ENCODE results near the gene ACOT8. TPM values are rescaled to one million over a fixed set of nuclear protein-coding genes. Genes with fewer than 3 reads are reported as not detected.
A peak's percentile ranks its signal among the peaks of the same experiment; 100 is the strongest.

Gene ACOT8
- total RNA-seq, 2 donors from 2014 or later = 24.4 to 26.2 TPM

DNA sequence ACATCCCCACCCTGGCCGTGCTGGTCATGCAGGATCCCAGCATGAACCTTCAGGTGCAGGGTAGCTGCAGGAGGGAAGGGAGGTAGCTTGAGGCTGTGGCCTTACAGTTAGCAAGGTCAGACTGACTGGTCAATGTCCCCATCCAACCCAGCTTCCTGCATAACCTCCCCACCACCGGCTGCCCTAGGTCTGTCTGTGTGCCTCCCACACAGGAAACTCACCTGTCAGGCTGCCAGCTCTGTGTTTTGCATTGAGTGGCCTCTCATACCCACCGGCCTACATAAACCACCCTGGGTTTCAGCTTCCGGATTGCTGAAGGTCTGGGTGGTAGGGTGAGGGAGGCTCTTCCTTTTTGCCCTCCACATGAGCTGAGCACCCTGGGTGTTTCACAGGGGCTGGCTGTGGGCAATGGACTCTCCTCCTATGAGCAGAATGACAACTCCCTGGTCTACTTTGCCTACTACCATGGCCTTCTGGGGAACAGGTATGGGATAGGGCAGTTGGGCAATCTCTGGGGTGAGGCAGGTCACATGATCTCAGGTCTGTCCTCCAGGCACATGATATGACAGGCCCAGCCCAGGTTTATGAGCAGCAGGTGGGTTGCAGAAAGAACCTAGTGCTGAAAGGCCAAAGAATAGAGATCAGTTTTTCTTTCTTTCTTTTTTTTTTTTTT is 35.8 kb upstream of the ACOT8 start:
- Mint-ChIP-seq H3K27me3 (no peaks in the 10 kb centered on the region), H3K4me3 (peak overlapping the region; percentile 89), H3K4me1 (ENCODE audit: low read depth in 2 of 2) (peaks cover 11% of the 10 kb centered on the region in 2 donors), H3K27ac (peak overlapping the region; percentile 58 to 78), H3K36me3 (no peaks in the 10 kb centered on the region), H3K9me3 (no peaks in the 10 kb centered on the region)
- ATAC-seq (peak in 1 of 2 donors; percentile 6), DNase-seq (ENCODE audit: low spot score) (no peak)

DNA sequence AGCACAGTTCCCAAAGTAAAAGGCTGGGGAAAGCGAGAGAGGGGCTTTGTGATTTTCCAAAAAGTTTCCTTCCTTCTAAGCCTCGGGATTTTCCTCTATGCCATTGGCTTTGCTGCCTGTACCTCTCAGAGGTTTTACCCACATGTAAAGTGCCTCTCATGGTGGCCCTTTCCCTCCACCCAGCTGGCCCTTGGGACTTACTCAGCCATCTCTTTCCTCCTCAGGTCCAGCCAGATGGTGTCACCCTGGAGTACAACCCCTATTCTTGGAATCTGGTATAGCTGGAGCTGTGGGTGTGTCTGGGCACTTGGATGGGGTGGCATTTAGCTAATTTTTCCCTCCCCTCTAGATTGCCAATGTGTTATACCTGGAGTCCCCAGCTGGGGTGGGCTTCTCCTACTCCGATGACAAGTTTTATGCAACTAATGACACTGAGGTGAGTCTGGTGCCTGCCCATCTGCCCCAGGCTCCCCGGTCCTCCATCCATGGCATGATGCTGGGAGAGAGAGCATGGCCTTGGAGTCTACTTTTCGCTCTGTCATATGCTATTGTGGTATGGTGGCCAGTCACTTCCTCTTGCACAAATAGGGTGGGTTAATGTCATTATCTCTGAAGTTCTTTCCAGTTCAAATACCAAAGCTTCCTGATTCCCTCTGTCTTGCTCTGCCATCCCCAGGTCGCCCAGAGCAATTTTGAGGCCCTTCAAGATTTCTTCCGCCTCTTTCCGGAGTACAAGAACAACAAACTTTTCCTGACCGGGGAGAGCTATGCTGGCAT is 35.0 kb upstream of the ACOT8 start:
- Mint-ChIP-seq H3K27me3 (no peaks in the 10 kb centered on the region), H3K4me1 (ENCODE audit: low read depth in 2 of 2) (peaks cover 11% of the 10 kb centered on the region in 2 donors), H3K9me3 (no peaks in the 10 kb centered on the region), H3K36me3 (no peaks in the 10 kb centered on the region), H3K27ac (peak overlapping the region; percentile 58 to 78), H3K4me3 (peak overlapping the region; percentile 89)
- DNase-seq (ENCODE audit: low spot score) (no peak), ATAC-seq (no peak)

- Mint-ChIP-seq H3K4me3 (peak within 1 kb of the TSS; percentile 89), H3K36me3 (no peaks in the 10 kb centered on the region)
- peak; percentile 87 for DNase-seq (ENCODE audit: low spot score)
Measured at GRCh38 chr20:45890985-45891983, 34.1 kb upstream of the ACOT8 start, which contains the start of the genes CTSA and NEURL2. Gene CTSA (plus strand): TSS chr20:45891335. CDS start chr20:45891569, 234 bp downstream. Gene NEURL2 (minus strand): TSS chr20:45891208. CDS start chr20:45890991, 217 bp downstream.

GRCh38 chr20:45890077-45890984 is 33.1 kb upstream of the ACOT8 start:
- peak; percentile 50 to 66 for ATAC-seq
- Mint-ChIP-seq H3K36me3 (no peaks in the 10 kb centered on the region), H3K27ac (peak overlapping the region; percentile 58 to 77)

More at GRCh38 chr20:45890985-45891983, 34.1 kb upstream of the ACOT8 start, which contains the start of the genes CTSA and NEURL2:
- H3K27ac Mint-ChIP-seq = peak within 1 kb of the TSS; percentile 58 to 78
- peak; percentile 84 to 88 for ATAC-seq
- H3K9me3 Mint-ChIP-seq = no peaks in the 10 kb centered on the region
- H3K4me1 Mint-ChIP-seq (ENCODE audit: low read depth in 2 of 2) = peaks cover 11% of the 10 kb centered on the region in 2 donors
- H3K27me3 Mint-ChIP-seq = no peaks in the 10 kb centered on the region

GRCh38 chr20:45888681-45889080 is 31.5 kb upstream of the ACOT8 start:
- no peak overlapping the region for H3K4me3 Mint-ChIP-seq
- H3K9me3 Mint-ChIP-seq = no peaks in the 10 kb centered on the region
- peaks cover 11% of the 10 kb centered on the region in 2 donors for H3K4me1 Mint-ChIP-seq (ENCODE audit: low read depth in 2 of 2)

More at GRCh38 chr20:45890077-45890984, 33.1 kb upstream of the ACOT8 start:
- Mint-ChIP-seq H3K4me1 (ENCODE audit: low read depth in 2 of 2) (peaks cover 11% of the 10 kb centered on the region in 2 donors), H3K27me3 (no peaks in the 10 kb centered on the region), H3K4me3 (peak overlapping the region; percentile 89), H3K9me3 (no peaks in the 10 kb centered on the region)
- DNase-seq (ENCODE audit: low spot score) = no peak

GRCh38 chr20:45887346-45887715 is 30.1 kb upstream of the ACOT8 start, which contains the start of gene SPATA25:
Gene SPATA25 (minus strand): TSS chr20:45887622. CDS start chr20:45887590, 32 bp downstream.
- Mint-ChIP-seq H3K27ac (no peak within 1 kb of the TSS), H3K4me1 (ENCODE audit: low read depth in 2 of 2) (peaks cover 7 to 9% of the 10 kb centered on the region in 2 donors), H3K27me3 (peaks cover under 1 to 3% of the 10 kb centered on the region in 2 donors), H3K4me3 (no peak within 1 kb of the TSS), H3K9me3 (no peaks in the 10 kb centered on the region), H3K36me3 (no peaks in the 10 kb centered on the region)
- ATAC-seq = no peak
- DNase-seq (ENCODE audit: low spot score) = no peak

More at GRCh38 chr20:45888681-45889080, 31.5 kb upstream of the ACOT8 start:
- Mint-ChIP-seq H3K36me3 (no peaks in the 10 kb centered on the region), H3K27me3 (no peaks in the 10 kb centered on the region), H3K27ac (no peak overlapping the region)
- ATAC-seq (no peak), DNase-seq (ENCODE audit: low spot score) (no peak)

DNA sequence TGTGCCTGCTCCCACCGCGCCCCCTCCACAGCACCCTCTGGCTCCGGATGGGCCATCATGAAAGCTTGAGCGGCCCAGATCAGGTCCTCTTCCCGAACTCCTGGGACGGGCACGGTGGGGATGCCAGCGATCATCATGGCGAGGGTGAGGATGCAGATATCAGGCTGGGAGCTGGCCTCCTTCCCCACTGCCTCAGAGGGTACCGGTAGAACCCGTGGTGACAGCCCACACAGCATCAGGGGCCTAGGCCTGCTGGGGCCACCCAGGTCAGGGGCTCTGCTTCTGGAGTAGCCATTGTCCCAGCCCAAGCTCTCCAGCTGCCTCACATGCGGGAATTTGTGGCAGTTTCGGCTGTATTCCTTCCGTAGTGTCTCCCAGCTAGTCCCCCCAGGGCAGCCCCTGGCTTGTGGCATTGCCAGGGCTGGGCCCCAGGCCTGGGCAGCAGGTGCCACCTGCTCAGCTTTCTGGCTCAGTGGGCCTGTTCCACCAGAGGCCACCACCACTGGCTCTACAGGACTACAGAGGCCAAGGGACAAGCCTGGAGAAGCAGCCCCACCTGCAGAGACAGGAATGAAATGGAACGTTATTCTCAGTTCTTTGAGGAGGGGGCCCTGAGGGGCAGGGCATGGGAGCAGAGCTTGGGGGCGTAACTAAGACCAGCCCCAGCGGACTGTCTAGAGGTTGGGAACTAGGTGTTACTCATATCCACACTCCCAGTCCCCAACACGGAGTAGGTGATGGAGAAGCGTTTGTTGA is 29.6 kb upstream of the ACOT8 start:
- peaks cover 4 to 5% of the 10 kb centered on the region in 2 donors for H3K27me3 Mint-ChIP-seq
- ATAC-seq (no peak), DNase-seq (ENCODE audit: low spot score) (no peak)
- no peaks in the 10 kb centered on the region for H3K9me3 Mint-ChIP-seq
- no peak overlapping the region for H3K27ac Mint-ChIP-seq
- H3K36me3 Mint-ChIP-seq = no peaks in the 10 kb centered on the region
- H3K4me1 Mint-ChIP-seq (ENCODE audit: low read depth in 2 of 2) = peaks cover 3 to 8% of the 10 kb centered on the region in 2 donors
- no peak overlapping the region for H3K4me3 Mint-ChIP-seq

DNA sequence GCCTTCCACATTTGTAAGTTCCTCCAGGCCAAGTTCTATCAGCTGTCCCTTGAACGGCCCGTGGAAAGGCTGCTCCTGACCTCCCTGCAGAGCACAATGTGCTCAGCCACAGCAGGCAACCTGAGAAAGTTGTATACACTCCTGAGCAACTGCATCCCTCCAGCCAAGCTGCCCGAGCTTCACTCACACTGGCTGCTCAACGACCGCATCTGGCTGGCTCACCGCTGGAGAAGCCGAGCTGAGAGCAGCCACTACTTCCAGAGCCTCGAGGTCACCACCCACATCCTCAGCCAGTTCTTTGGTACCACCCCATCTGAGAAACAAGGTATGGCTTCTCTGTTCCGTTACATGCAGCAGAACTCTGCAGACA is 25.9 kb upstream of the ACOT8 start:
- Mint-ChIP-seq H3K4me1 (ENCODE audit: low read depth in 2 of 2) (peaks cover 8 to 18% of the 10 kb centered on the region in 2 donors), H3K9me3 (no peaks in the 10 kb centered on the region), H3K27me3 (peaks cover 4 to 5% of the 10 kb centered on the region in 2 donors), H3K4me3 (no peak overlapping the region), H3K27ac (no peak overlapping the region), H3K36me3 (no peaks in the 10 kb centered on the region)
- DNase-seq (ENCODE audit: low spot score) = no peak
- ATAC-seq = no peak

- Mint-ChIP-seq H3K4me1 (ENCODE audit: low read depth in 2 of 2) (peaks cover 8 to 18% of the 10 kb centered on the region in 2 donors), H3K27ac (no peak overlapping the region), H3K9me3 (no peaks in the 10 kb centered on the region), H3K4me3 (peak overlapping the region; percentile 57), H3K36me3 (no peaks in the 10 kb centered on the region), H3K27me3 (peaks cover 4 to 5% of the 10 kb centered on the region in 2 donors)
- DNase-seq (ENCODE audit: low spot score) (no peak), ATAC-seq (no peak)
Measured at GRCh38 chr20:45882469-45883099, 25.4 kb upstream of the ACOT8 start.

GRCh38 chr20:45880988-45881788 is 24.0 kb upstream of the ACOT8 start, which contains the start of gene ZSWIM1:
Gene ZSWIM1 (plus strand): TSS chr20:45881227. CDS start chr20:45882593, 1,366 bp downstream.
- H3K27ac Mint-ChIP-seq = peak within 1 kb of the TSS; percentile 20 to 51
- H3K4me1 Mint-ChIP-seq (ENCODE audit: low read depth in 2 of 2) = peaks cover 8 to 18% of the 10 kb centered on the region in 2 donors
- ATAC-seq = peak; percentile 99
- H3K4me3 Mint-ChIP-seq = peak within 1 kb of the TSS; percentile 82
- peak; percentile 95 for DNase-seq (ENCODE audit: low spot score)
- H3K36me3 Mint-ChIP-seq = no peaks in the 10 kb centered on the region
- peaks cover 4 to 5% of the 10 kb centered on the region in 2 donors for H3K27me3 Mint-ChIP-seq
- H3K9me3 Mint-ChIP-seq = no peaks in the 10 kb centered on the region

Data from natural killer cell treated with Interleukin-12 subunit alpha and Interleukin-12 subunit beta and Interleukin-15 and Interleukin-18, amount 100 ng/mL, for 72 hours (primary cell).